Osteocyte (in vitro differentiated cells): ENCODE data around the gene KRTAP13-2. TPM values are rescaled to one million over a fixed set of nuclear protein-coding genes. Genes with fewer than 3 reads are reported as not detected.

Experiments
- DNase-seq: peaks from one replicate; pipeline ENCODE4 v3.0.0; 2021; ENCODE audit warnings: mixed read lengths; ENCODE audit not compliant: unreplicated experiment; ENCODE audit errors: extremely low spot score
- H3K27ac Mint-ChIP-seq: one replicate; pipeline ENCODE4 v1.8.0; 2021; ENCODE audit warnings: mild to moderate bottlenecking, mixed read lengths; ENCODE audit not compliant: unreplicated experiment
- H3K27me3 Mint-ChIP-seq: one replicate; pipeline ENCODE4 v1.8.0; 2021; ENCODE audit warnings: mixed read lengths; ENCODE audit not compliant: unreplicated experiment
- H3K36me3 Mint-ChIP-seq: one replicate; pipeline ENCODE4 v1.8.0; 2021; ENCODE audit warnings: mixed read lengths; ENCODE audit not compliant: unreplicated experiment
- H3K4me1 Mint-ChIP-seq: one replicate; pipeline ENCODE4 v1.8.0; 2021; ENCODE audit warnings: mixed read lengths; ENCODE audit not compliant: unreplicated experiment
- H3K4me3 Mint-ChIP-seq: one replicate; pipeline ENCODE4 v1.8.0; 2021; ENCODE audit warnings: mild to moderate bottlenecking, moderate library complexity, mixed read lengths; ENCODE audit not compliant: unreplicated experiment
- H3K9me3 Mint-ChIP-seq: one replicate; pipeline ENCODE4 v1.8.0; 2021; ENCODE audit warnings: mixed read lengths; ENCODE audit not compliant: unreplicated experiment
- long read RNA-seq: library from polyadenylated mRNA; unstranded; transcript quantifications from one replicate; pipeline ENCODE4 v2.0.0, GENCODE V29; 2021
- total RNA-seq: library from RNA; stranded (reverse); gene quantifications from 2 replicates; pipeline ENCODE4 v1.2.1, GENCODE V29; 2021
- TF ChIP-seq, protein P1 (sequence below): fragments of 200-600 bp; sonication (generic); IDR thresholded peaks from 2 replicates; pipeline ENCODE4 v1.5.0; 2021; ENCODE audit warnings: antibody characterized with exemption, mild to moderate bottlenecking, moderate library complexity

Gene KRTAP13-2
- not detected in 2 replicates for total RNA-seq
- long read RNA-seq, result 0 reads

GRCh38 chr21:30372139-30372770 lies at the start of gene KRTAP13-2:
Gene KRTAP13-2 (minus strand): TSS chr21:30372271. CDS start chr21:30372213, 58 bp downstream.
- no peak for DNase-seq
- H3K27ac Mint-ChIP-seq, result no peak within 1 kb of the TSS
- H3K27me3 Mint-ChIP-seq, result peaks cover 11% of the 10 kb centered on the region
- H3K4me1 Mint-ChIP-seq, result no peaks in the 10 kb centered on the region
- no peaks in the 10 kb centered on the region for H3K9me3 Mint-ChIP-seq
- H3K4me3 Mint-ChIP-seq, result no peak within 1 kb of the TSS
- TF ChIP-seq, protein P1, sequence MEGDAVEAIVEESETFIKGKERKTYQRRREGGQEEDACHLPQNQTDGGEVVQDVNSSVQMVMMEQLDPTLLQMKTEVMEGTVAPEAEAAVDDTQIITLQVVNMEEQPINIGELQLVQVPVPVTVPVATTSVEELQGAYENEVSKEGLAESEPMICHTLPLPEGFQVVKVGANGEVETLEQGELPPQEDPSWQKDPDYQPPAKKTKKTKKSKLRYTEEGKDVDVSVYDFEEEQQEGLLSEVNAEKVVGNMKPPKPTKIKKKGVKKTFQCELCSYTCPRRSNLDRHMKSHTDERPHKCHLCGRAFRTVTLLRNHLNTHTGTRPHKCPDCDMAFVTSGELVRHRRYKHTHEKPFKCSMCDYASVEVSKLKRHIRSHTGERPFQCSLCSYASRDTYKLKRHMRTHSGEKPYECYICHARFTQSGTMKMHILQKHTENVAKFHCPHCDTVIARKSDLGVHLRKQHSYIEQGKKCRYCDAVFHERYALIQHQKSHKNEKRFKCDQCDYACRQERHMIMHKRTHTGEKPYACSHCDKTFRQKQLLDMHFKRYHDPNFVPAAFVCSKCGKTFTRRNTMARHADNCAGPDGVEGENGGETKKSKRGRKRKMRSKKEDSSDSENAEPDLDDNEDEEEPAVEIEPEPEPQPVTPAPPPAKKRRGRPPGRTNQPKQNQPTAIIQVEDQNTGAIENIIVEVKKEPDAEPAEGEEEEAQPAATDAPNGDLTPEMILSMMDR, result no peak
- H3K36me3 Mint-ChIP-seq, result no peaks in the 10 kb centered on the region

GRCh38 chr21:30415993-30416392 lies 43.9 kb upstream of the KRTAP13-2 start:
- TF ChIP-seq, protein P1, result no peak
- H3K9me3 Mint-ChIP-seq, result peaks cover 12% of the 10 kb centered on the region
- H3K27me3 Mint-ChIP-seq, result peaks cover 20% of the 10 kb centered on the region
- no peaks in the 10 kb centered on the region for H3K36me3 Mint-ChIP-seq
- no peak overlapping the region for H3K27ac Mint-ChIP-seq
- no peak for DNase-seq
- H3K4me3 Mint-ChIP-seq, result no peak overlapping the region
- no peaks in the 10 kb centered on the region for H3K4me1 Mint-ChIP-seq

GRCh38 chr21:30408782-30409494 lies 36.9 kb upstream of the KRTAP13-2 start:
- Mint-ChIP-seq H3K4me3 (peak overlapping the region; percentile 31), H3K27ac (peak overlapping the region; percentile 17), H3K27me3 (peaks cover 37% of the 10 kb centered on the region), H3K4me1 (peaks cover 7% of the 10 kb centered on the region), H3K36me3 (no peaks in the 10 kb centered on the region), H3K9me3 (peaks cover 6% of the 10 kb centered on the region)
- TF ChIP-seq, protein P1, result peak; percentile 70
- DNase-seq, result no peak

- peaks cover 11% of the 10 kb centered on the region for H3K27me3 Mint-ChIP-seq
- H3K9me3 Mint-ChIP-seq, result peaks cover 4% of the 10 kb centered on the region
- no peaks in the 10 kb centered on the region for H3K36me3 Mint-ChIP-seq
- H3K4me1 Mint-ChIP-seq, result no peaks in the 10 kb centered on the region
- TF ChIP-seq, protein P1, result no peak
- no peak within 1 kb of the TSS for H3K4me3 Mint-ChIP-seq
- DNase-seq, result no peak
- H3K27ac Mint-ChIP-seq, result no peak within 1 kb of the TSS
These were observed 23.7 kb upstream of the KRTAP13-2 start, which contains the start of gene KRTAP13-1 for GRCh38 chr21:30395731-30396130. Gene KRTAP13-1 (plus strand): TSS chr21:30396031. CDS start chr21:30396087, 56 bp downstream.

DNA sequence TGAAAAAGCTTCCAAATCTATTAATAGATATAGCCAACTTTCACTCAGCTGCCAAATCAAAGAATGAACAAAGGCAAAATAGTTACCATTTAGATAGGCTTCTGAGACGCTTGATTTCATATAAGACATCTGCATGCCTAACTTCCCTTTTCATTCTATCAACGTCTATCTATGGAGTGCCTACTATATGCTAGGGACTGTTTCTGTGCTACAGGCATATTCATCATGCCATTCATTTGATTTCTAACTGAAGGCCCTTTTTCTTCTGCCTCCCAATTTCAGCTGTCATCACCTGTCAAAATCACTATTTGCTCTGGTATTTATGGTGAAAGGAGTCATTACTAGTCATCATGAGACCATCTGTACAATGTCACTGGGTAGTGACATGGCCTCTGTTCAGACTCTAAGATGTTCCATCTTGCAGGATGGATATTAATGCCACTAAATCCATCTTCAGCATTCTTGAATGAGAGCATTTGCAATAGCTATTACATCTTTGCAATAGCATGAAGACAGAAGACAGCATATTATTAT lies 19.5 kb upstream of the KRTAP13-2 start:
- Mint-ChIP-seq H3K27ac (no peak overlapping the region), H3K36me3 (no peaks in the 10 kb centered on the region), H3K9me3 (peaks cover 8% of the 10 kb centered on the region), H3K4me3 (no peak overlapping the region), H3K27me3 (peaks cover 7% of the 10 kb centered on the region), H3K4me1 (no peaks in the 10 kb centered on the region)
- TF ChIP-seq, protein P1, result no peak
- no peak for DNase-seq
